CD4-positive, alpha-beta T cell treated with Interleukin-15 for 1 hour (primary cell): ENCODE data around the gene SCN4A.
"Not testable (repeated sequence)": the region's sequence is repeated elsewhere in the genome, so short reads cannot be mapped to it uniquely, and the experiment has no call there.

Experiments
- DNase-seq: peaks from one replicate; pipeline ENCODE4 v3.0.0-alpha.2; 2020

The SCN4A gene

GRCh38 chr17:63984651-63985386 is 12.1 kb upstream of the SCN4A start:
- DNase-seq = peak; percentile 72

GRCh38 chr17:63984236-63984635 is 11.5 kb upstream of the SCN4A start:
- DNase-seq = no peak

GRCh38 chr17:63983320-63983719 is 10.6 kb upstream of the SCN4A start:
- no peak for DNase-seq

GRCh38 chr17:63982641-63983040 is 9.9 kb upstream of the SCN4A start:
- DNase-seq = not testable (repeated sequence)

- no peak for DNase-seq
These were observed 5.8 kb upstream of the SCN4A start for GRCh38 chr17:63978272-63979200.

GRCh38 chr17:63976702-63977101 is 4.0 kb upstream of the SCN4A start:
- DNase-seq = no peak

GRCh38 chr17:63975541-63976092 is 2.9 kb upstream of the SCN4A start:
- no peak for DNase-seq

GRCh38 chr17:63974594-63975192 is 2.0 kb upstream of the SCN4A start:
- DNase-seq = no peak

GRCh38 chr17:63973930-63974593 is 1.3 kb upstream of the SCN4A start:
- DNase-seq = no peak

- no peak for DNase-seq
These were observed 529 bp upstream of the SCN4A start for GRCh38 chr17:63973247-63973646.

GRCh38 chr17:63969278-63969677 is 3.4 kb downstream of the SCN4A start:
- no peak for DNase-seq

- DNase-seq = no peak
These were observed 4.8 kb downstream of the SCN4A start for GRCh38 chr17:63967953-63968352.

GRCh38 chr17:63966646-63967264 is 6.0 kb downstream of the SCN4A start:
- no peak for DNase-seq

GRCh38 chr17:63963123-63963522 is 9.6 kb downstream of the SCN4A start:
- DNase-seq = no peak

- DNase-seq = no peak
These were observed 10.4 kb downstream of the SCN4A start for GRCh38 chr17:63962298-63962744.

GRCh38 chr17:63961355-63962212 is 11.1 kb downstream of the SCN4A start:
- peak; percentile 71 for DNase-seq

- DNase-seq = no peak
These were observed 12.3 kb downstream of the SCN4A start for GRCh38 chr17:63960430-63960829.

- DNase-seq = no peak
These were observed 12.7 kb downstream of the SCN4A start for GRCh38 chr17:63960006-63960405.

GRCh38 chr17:63956296-63956920 is 16.3 kb downstream of the SCN4A start:
- DNase-seq = no peak

- DNase-seq = no peak
These were observed 16.9 kb downstream of the SCN4A start for GRCh38 chr17:63955791-63956190.

GRCh38 chr17:63955232-63955631 is 17.5 kb downstream of the SCN4A start:
- no peak for DNase-seq
